Neural progenitor cell (in vitro differentiated cells): ENCODE results near the gene PRKAG1. TPM values are rescaled to one million over a fixed set of nuclear protein-coding genes. Genes with fewer than 3 reads are reported as not detected.

Experiments
- DNase-seq: peaks from one replicate; pipeline ENCODE4 v3.0.0-alpha.2; 2016; ENCODE audit warnings: low spot score
- H2AFZ ChIP-seq: fragments of 200-600 bp; sonication (generic); replicated peaks from 2 replicates; pipeline ENCODE4 v1.6.1; 2016; ENCODE audit warnings: antibody characterized with exemption
- H3F3A ChIP-seq: fragments of 200-600 bp; sonication (generic); 2 replicates; pipeline ENCODE4 v1.6.1; 2016; ENCODE audit warnings: antibody characterized with exemption, low read depth
- H3K27ac ChIP-seq: fragments of 200-600 bp; sonication (generic); 2 replicates; pipeline ENCODE4 v1.5.1; 2016; ENCODE audit warnings: mild to moderate bottlenecking
- H3K27me3 ChIP-seq: fragments of 200-600 bp; sonication (generic); 2 replicates; pipeline ENCODE4 v1.6.1; 2016; ENCODE audit warnings: mild to moderate bottlenecking, moderate library complexity
- H3K36me3 ChIP-seq: fragments of 200-600 bp; sonication (generic); 2 replicates; pipeline ENCODE4 v1.5.1; 2016
- H3K4me1 ChIP-seq: fragments of 200-600 bp; sonication (generic); 2 replicates; pipeline ENCODE4 v1.6.1; 2016; ENCODE audit warnings: mixed run types
- H3K4me2 ChIP-seq: fragments of 200-600 bp; sonication (generic); 2 replicates; pipeline ENCODE4 v1.6.1; 2016
- H3K4me3 ChIP-seq: fragments of 200-600 bp; sonication (generic); 2 replicates; pipeline ENCODE4 v1.5.1; 2016
- H3K79me2 ChIP-seq: fragments of 200-600 bp; sonication (generic); 2 replicates; pipeline ENCODE4 v1.6.1; 2016; ENCODE audit warnings: low read depth
- H3K9ac ChIP-seq: fragments of 200-600 bp; sonication (generic); 2 replicates; pipeline ENCODE4 v1.6.1; 2016
- H3K9me3 ChIP-seq: fragments of 200-600 bp; sonication (generic); 2 replicates; pipeline ENCODE4 v1.5.1; 2016; ENCODE audit warnings: low read depth
- H4K20me1 ChIP-seq: fragments of 200-600 bp; sonication (generic); 2 replicates; pipeline ENCODE4 v1.6.1; 2016; ENCODE audit warnings: low read depth
- H3K27ac Mint-ChIP-seq: 3 replicates; pipeline ENCODE4 v1.8.0; 2021; ENCODE audit warnings: mixed read lengths
- H3K27me3 Mint-ChIP-seq: 2 replicates; pipeline ENCODE4 v1.8.0; 2022; ENCODE audit warnings: low read depth, mild to moderate bottlenecking, inconsistent platforms, moderate library complexity, mixed read lengths; ENCODE audit not compliant: insufficient read depth
- H3K36me3 Mint-ChIP-seq: 3 replicates; pipeline ENCODE4 v1.8.0; 2021; ENCODE audit warnings: mixed read lengths
- H3K4me1 Mint-ChIP-seq: 3 replicates; pipeline ENCODE4 v1.8.0; 2021; ENCODE audit warnings: mixed read lengths
- H3K4me3 Mint-ChIP-seq: 3 replicates; pipeline ENCODE4 v1.8.0; 2021; ENCODE audit warnings: mild to moderate bottlenecking, moderate library complexity, mixed read lengths
- H3K9me3 Mint-ChIP-seq: 3 replicates; pipeline ENCODE4 v1.8.0; 2020; ENCODE audit warnings: mixed read lengths
- CTCF ChIP-seq: fragments of 200-600 bp; sonication (generic); IDR thresholded peaks from 2 replicates; pipeline ENCODE4 v1.5.1; 2017; ENCODE audit warnings: antibody characterized with exemption, mild to moderate bottlenecking
- EZH2 ChIP-seq: fragments of 200-600 bp; sonication (generic); IDR thresholded peaks from 2 replicates; pipeline ENCODE4 v1.6.1; 2017; ENCODE audit warnings: antibody characterized with exemption, mild to moderate bottlenecking, moderate library complexity
- EZH2phosphoT487 ChIP-seq: fragments of 200-600 bp; sonication (generic); IDR thresholded peaks from 2 replicates; pipeline ENCODE4 v1.6.1; 2017; ENCODE audit warnings: antibody characterized with exemption
- total RNA-seq: library from RNA; depleted of rRNA; stranded (reverse); fragments of >200 nt; gene quantifications from 2 replicates; pipeline ENCODE4 v1.2.3, GENCODE V29; 2015; ENCODE audit warnings: low replicate concordance

PRKAG1 gene
- total RNA-seq, 1 donor from 2014 or later = 41.8 TPM

GRCh38 chr12:49028666-49029275, 10.2 kb upstream of the PRKAG1 start:
- H3K27ac Mint-ChIP-seq = no peak overlapping the region
- H3K4me1 Mint-ChIP-seq = no peaks in the 10 kb centered on the region
- H3K4me3 Mint-ChIP-seq = no peak overlapping the region
- no peak for DNase-seq
- TF ChIP-seq EZH2 (no peak), EZH2phosphoT487 (no peak)
- H3F3A ChIP-seq = no peaks in the 10 kb centered on the region
- peaks cover 4% of the 10 kb centered on the region for H3K27me3 Mint-ChIP-seq
- H3K9ac ChIP-seq = no peak overlapping the region
- no peak overlapping the region for H3K4me3 ChIP-seq
- H3K9me3 Mint-ChIP-seq = no peaks in the 10 kb centered on the region
- H2AFZ ChIP-seq = no peak overlapping the region
- H3K4me1 ChIP-seq = no peaks in the 10 kb centered on the region
- peaks cover 37% of the 10 kb centered on the region for H3K36me3 Mint-ChIP-seq
- no peak overlapping the region for H3K4me2 ChIP-seq
- H3K9me3 ChIP-seq = no peaks in the 10 kb centered on the region
- H3K79me2 ChIP-seq = no peaks in the 10 kb centered on the region
- peaks cover 2% of the 10 kb centered on the region for H3K36me3 ChIP-seq
- peaks cover 7% of the 10 kb centered on the region for H4K20me1 ChIP-seq
- H3K27me3 ChIP-seq = no peaks in the 10 kb centered on the region
- no peak overlapping the region for H3K27ac ChIP-seq

- H3K4me3 Mint-ChIP-seq = no peak overlapping the region
- peak overlapping the region; percentile 42 for H3K27ac Mint-ChIP-seq
- peaks cover 4% of the 10 kb centered on the region for H3K27me3 Mint-ChIP-seq
- no peaks in the 10 kb centered on the region for H3K9me3 Mint-ChIP-seq
- no peak overlapping the region for H3K27ac ChIP-seq
- no peaks in the 10 kb centered on the region for H3K9me3 ChIP-seq
- H3K79me2 ChIP-seq = no peaks in the 10 kb centered on the region
- no peaks in the 10 kb centered on the region for H3F3A ChIP-seq
- H3K4me1 ChIP-seq = no peaks in the 10 kb centered on the region
- H3K36me3 ChIP-seq = peaks cover 2% of the 10 kb centered on the region
- H3K4me1 Mint-ChIP-seq = no peaks in the 10 kb centered on the region
- H3K4me3 ChIP-seq = no peak overlapping the region
- peaks cover 7% of the 10 kb centered on the region for H4K20me1 ChIP-seq
- H3K4me2 ChIP-seq = no peak overlapping the region
- no peak for TF ChIP-seq EZH2
- TF ChIP-seq EZH2phosphoT487 = no peak
- no peak for TF ChIP-seq CTCF
- H3K27me3 ChIP-seq = no peaks in the 10 kb centered on the region
- H2AFZ ChIP-seq = no peak overlapping the region
- DNase-seq = no peak
- no peak overlapping the region for H3K9ac ChIP-seq
- peaks cover 39% of the 10 kb centered on the region for H3K36me3 Mint-ChIP-seq
Observed at GRCh38 chr12:49027846-49028555, 9.4 kb upstream of the PRKAG1 start.

- Histone ChIP-seq H3K36me3 (peaks cover 2% of the 10 kb centered on the region), H3K9ac (no peak overlapping the region), H3F3A (no peaks in the 10 kb centered on the region), H4K20me1 (peaks cover 4% of the 10 kb centered on the region), H2AFZ (no peak overlapping the region), H3K4me1 (no peaks in the 10 kb centered on the region), H3K4me2 (no peak overlapping the region), H3K27ac (no peak overlapping the region), H3K9me3 (no peaks in the 10 kb centered on the region), H3K79me2 (no peaks in the 10 kb centered on the region), H3K4me3 (no peak overlapping the region), H3K27me3 (no peaks in the 10 kb centered on the region)
- Mint-ChIP-seq H3K27me3 (peaks cover 4% of the 10 kb centered on the region), H3K27ac (no peak overlapping the region), H3K9me3 (no peaks in the 10 kb centered on the region), H3K36me3 (peaks cover 48% of the 10 kb centered on the region), H3K4me3 (no peak overlapping the region), H3K4me1 (no peaks in the 10 kb centered on the region)
- DNase-seq = no peak
- TF ChIP-seq EZH2 (no peak), CTCF (no peak), EZH2phosphoT487 (no peak)
Observed at GRCh38 chr12:49026678-49027480, 8.3 kb upstream of the PRKAG1 start.
